Neural cell (in vitro differentiated cells): ENCODE results near the gene CDH4. TPM values are rescaled to one million over a fixed set of nuclear protein-coding genes. Genes with fewer than 3 reads are reported as not detected.

ENCODE experiments used
- H2AFZ ChIP-seq: fragments of 200-600, 300-800 bp; sonication (generic), shearing (Covaris generic); 2 replicates; pipeline ENCODE4 v1.6.0; 2014; ENCODE audit warnings: low read depth, mild to moderate bottlenecking, antibody characterized with exemption, low read length, moderate library complexity
- H3F3A ChIP-seq: fragments of 200-600 bp; shearing (Covaris generic); 2 replicates; pipeline ENCODE4 v1.6.1; 2016; ENCODE audit warnings: mild to moderate bottlenecking, moderate library complexity, mixed read lengths, antibody characterized with exemption, low read length; ENCODE audit not compliant: insufficient read depth, poor library complexity, severe bottlenecking
- H3K27ac ChIP-seq: fragments of 200-600, 300-800 bp; sonication (generic), shearing (Covaris generic); 2 replicates; pipeline ENCODE4 v1.5.1; 2014; ENCODE audit warnings: mild to moderate bottlenecking, low read length, moderate library complexity
- H3K27me3 ChIP-seq: fragments of 300-800, 200-600 bp; sonication (generic), shearing (Covaris generic); 2 replicates; pipeline ENCODE4 v1.6.0; 2014; ENCODE audit warnings: mild to moderate bottlenecking, low read depth, low read length, moderate library complexity; ENCODE audit not compliant: insufficient read depth
- H3K36me3 ChIP-seq: fragments of 300-800, 200-600 bp; sonication (generic), shearing (Covaris generic); 2 replicates; pipeline ENCODE4 v1.5.1; 2014; ENCODE audit warnings: mild to moderate bottlenecking, antibody characterized with exemption, low read length, moderate library complexity; ENCODE audit not compliant: insufficient read depth
- H3K4me2 ChIP-seq: fragments of 300-800, 200-600 bp; sonication (generic), shearing (Covaris generic); 2 replicates; pipeline ENCODE4 v1.6.0; 2014; ENCODE audit warnings: mild to moderate bottlenecking, low read length
- H3K4me3 ChIP-seq: fragments of 300-800, 200-600 bp; sonication (generic), shearing (Covaris generic); 2 replicates; pipeline ENCODE4 v1.5.1; 2014; ENCODE audit warnings: mild to moderate bottlenecking, low read length, moderate library complexity
- H3K79me2 ChIP-seq: fragments of 200-600 bp; shearing (Covaris generic); replicated peaks from 2 replicates; pipeline ENCODE4 v1.6.0; 2014; ENCODE audit warnings: mild to moderate bottlenecking, low read length, moderate library complexity; ENCODE audit not compliant: insufficient read depth
- H3K9ac ChIP-seq: fragments of 300-800, 200-600 bp; sonication (generic), shearing (Covaris generic); 2 replicates; pipeline ENCODE4 v1.6.1; 2016; ENCODE audit warnings: mild to moderate bottlenecking, low read length, mixed read lengths
- H3K9me2 ChIP-seq: fragments of 200-600 bp; shearing (Covaris generic); 2 replicates; pipeline ENCODE4 v1.6.1; 2016; ENCODE audit warnings: mild to moderate bottlenecking, low read length, mixed read lengths; ENCODE audit not compliant: insufficient read depth
- H3K9me3 ChIP-seq: fragments of 200-600, 300-800 bp; sonication (generic), shearing (Covaris generic); 2 replicates; pipeline ENCODE4 v1.6.1; 2016; ENCODE audit warnings: mild to moderate bottlenecking, mixed run types, low read length, moderate library complexity, mixed read lengths
- H4K20me1 ChIP-seq: fragments of 200-600 bp; shearing (Covaris generic); 2 replicates; pipeline ENCODE4 v1.6.1; 2016; ENCODE audit warnings: mild to moderate bottlenecking, mixed run types; ENCODE audit not compliant: insufficient read depth
- CTCF ChIP-seq: fragments of 450-650 bp; IDR thresholded peaks from 2 replicates; pipeline ENCODE4 v1.5.1; 2014; ENCODE audit warnings: antibody characterized with exemption, mild to moderate bottlenecking, moderate library complexity; ENCODE audit not compliant: poor library complexity, severe bottlenecking
- EZH2 ChIP-seq: fragments of 200-600, 300-800 bp; shearing (Covaris generic), sonication (generic); IDR thresholded peaks from 2 replicates; pipeline ENCODE4 v1.6.1; 2014; ENCODE audit warnings: antibody characterized with exemption, low read length, borderline replicate concordance, mild to moderate bottlenecking; ENCODE audit not compliant: insufficient read depth, poor library complexity, severe bottlenecking
- MXI1 ChIP-seq: fragments of 450-650 bp; conservative IDR thresholded peaks from 2 replicates; pipeline ENCODE4 v1.6.1; 2014; ENCODE audit warnings: antibody characterized with exemption, mild to moderate bottlenecking; ENCODE audit not compliant: poor library complexity, severe bottlenecking
- POLR2AphosphoS5 ChIP-seq: IDR thresholded peaks from 2 replicates; pipeline ENCODE4 v1.6.1; 2012
- RAD21 ChIP-seq: fragments of 450-650 bp; conservative IDR thresholded peaks from 2 replicates; pipeline ENCODE4 v1.6.1; 2014; ENCODE audit warnings: antibody characterized with exemption, mild to moderate bottlenecking, moderate library complexity
- REST ChIP-seq: IDR thresholded peaks from 2 replicates; pipeline ENCODE4 v1.6.1; 2012; ENCODE audit warnings: borderline replicate concordance
- TAF1 ChIP-seq: IDR thresholded peaks from 2 replicates; pipeline ENCODE4 v1.6.1; 2012; ENCODE audit warnings: low read depth
- polyA plus RNA-seq: library from polyadenylated mRNA; depleted of rRNA; stranded (reverse); fragments of >200 nt; gene quantifications from 2 replicates; pipeline ENCODE4 v1.2.3, GENCODE V29; 2014

Gene CDH4
- polyA plus RNA-seq, 1 donor from 2014 or later, result 24.6 TPM

- Histone ChIP-seq H3K27ac (no peak overlapping the region), H4K20me1 (no peaks in the 10 kb centered on the region), H3F3A (no peaks in the 10 kb centered on the region), H3K27me3 (no peaks in the 10 kb centered on the region), H3K4me2 (no peak overlapping the region), H3K4me3 (no peak overlapping the region), H3K9me3 (no peaks in the 10 kb centered on the region), H3K9ac (no peak overlapping the region), H3K9me2 (no peaks in the 10 kb centered on the region), H3K79me2 (no peaks in the 10 kb centered on the region), H3K36me3 (no peaks in the 10 kb centered on the region), H2AFZ (no peak overlapping the region)
- no peak for TF ChIP-seq POLR2AphosphoS5
- no peak for TF ChIP-seq RAD21
- TF ChIP-seq MXI1, result no peak
- TF ChIP-seq TAF1, result no peak
- no peak for TF ChIP-seq CTCF
- no peak for TF ChIP-seq EZH2
- no peak for TF ChIP-seq REST
Observed at GRCh38 chr20:61400499-61400898, 148.4 kb downstream of the CDH4 start.

DNA sequence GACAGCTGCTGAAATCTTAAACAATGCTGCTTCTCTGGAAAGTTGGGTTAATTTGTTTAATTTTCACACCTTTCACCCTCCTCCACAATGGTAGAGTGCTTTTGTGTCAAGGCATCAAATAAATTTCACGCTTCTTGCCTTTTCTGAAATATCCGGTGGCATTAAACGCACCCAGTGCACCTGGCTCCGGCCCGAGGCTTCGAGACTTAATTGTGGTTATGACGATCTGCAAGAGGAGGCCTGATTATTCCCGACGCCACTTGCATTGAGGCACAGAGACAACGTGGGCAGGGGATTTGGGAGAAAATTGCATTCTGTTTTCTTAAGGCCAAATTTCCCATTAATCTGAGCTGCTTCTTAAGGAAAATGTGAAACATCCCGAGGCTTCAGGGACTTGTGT lies 152.2 kb downstream of the CDH4 start:
- Histone ChIP-seq H3K27ac (no peak overlapping the region), H3K27me3 (no peaks in the 10 kb centered on the region), H4K20me1 (no peaks in the 10 kb centered on the region), H3K9ac (no peak overlapping the region), H3K36me3 (peaks cover 7% of the 10 kb centered on the region), H3K9me2 (no peaks in the 10 kb centered on the region), H3K79me2 (no peaks in the 10 kb centered on the region), H3F3A (no peaks in the 10 kb centered on the region), H3K4me2 (no peak overlapping the region), H3K4me3 (no peak overlapping the region), H3K9me3 (no peaks in the 10 kb centered on the region), H2AFZ (no peak overlapping the region)
- no peak for TF ChIP-seq CTCF
- no peak for TF ChIP-seq EZH2
- no peak for TF ChIP-seq REST
